LNCAP (cell line): ENCODE measurements around the gene FABP7.

Source experiments
- TF ChIP-seq, protein P1 (sequence below): fragments of 450-650 bp; IDR thresholded peaks from 2 replicates; pipeline ENCODE4 v1.5.1; 2017; ENCODE audit warnings: mild to moderate bottlenecking

FABP7 gene

DNA sequence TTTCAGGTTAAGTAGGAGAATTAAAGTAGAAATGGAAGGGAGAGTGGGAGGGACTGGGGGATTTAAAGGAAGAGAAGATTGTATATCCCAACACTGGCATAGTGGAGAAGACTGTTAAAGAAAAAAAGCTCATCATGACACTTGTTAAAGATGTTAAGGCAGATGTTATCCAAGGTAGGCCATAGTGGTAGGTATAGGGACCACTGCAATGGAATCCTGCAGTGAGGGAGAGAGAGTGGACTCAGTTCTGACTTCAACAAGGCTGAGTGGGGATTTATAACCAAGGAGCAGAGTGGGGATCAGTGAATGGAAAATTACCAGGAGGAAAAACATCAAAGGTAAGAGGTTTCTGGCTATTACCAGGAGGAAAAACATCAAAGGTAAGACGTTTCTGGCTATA is 30.7 kb downstream of the FABP7 start:
- TF ChIP-seq, protein P1, sequence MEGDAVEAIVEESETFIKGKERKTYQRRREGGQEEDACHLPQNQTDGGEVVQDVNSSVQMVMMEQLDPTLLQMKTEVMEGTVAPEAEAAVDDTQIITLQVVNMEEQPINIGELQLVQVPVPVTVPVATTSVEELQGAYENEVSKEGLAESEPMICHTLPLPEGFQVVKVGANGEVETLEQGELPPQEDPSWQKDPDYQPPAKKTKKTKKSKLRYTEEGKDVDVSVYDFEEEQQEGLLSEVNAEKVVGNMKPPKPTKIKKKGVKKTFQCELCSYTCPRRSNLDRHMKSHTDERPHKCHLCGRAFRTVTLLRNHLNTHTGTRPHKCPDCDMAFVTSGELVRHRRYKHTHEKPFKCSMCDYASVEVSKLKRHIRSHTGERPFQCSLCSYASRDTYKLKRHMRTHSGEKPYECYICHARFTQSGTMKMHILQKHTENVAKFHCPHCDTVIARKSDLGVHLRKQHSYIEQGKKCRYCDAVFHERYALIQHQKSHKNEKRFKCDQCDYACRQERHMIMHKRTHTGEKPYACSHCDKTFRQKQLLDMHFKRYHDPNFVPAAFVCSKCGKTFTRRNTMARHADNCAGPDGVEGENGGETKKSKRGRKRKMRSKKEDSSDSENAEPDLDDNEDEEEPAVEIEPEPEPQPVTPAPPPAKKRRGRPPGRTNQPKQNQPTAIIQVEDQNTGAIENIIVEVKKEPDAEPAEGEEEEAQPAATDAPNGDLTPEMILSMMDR, result no peak

DNA sequence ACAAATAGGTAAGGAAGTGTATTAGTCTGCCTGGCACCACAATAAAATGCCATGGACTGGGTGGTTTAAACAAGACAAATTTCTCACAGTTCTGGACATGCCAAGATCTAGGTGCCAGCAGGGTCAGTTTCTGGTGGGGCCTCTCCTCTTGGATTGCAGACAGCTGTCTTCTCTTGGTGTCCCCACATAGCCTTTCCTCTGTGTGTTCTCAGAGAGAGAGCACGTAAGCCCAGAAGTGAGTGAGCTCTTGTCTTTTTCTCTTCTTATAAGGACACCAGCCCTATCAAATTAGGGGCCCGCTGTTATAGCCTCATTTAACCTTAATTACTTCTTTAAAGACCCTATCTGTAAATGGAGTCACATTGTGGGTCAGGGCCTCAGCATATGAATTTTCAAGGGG is 37.8 kb downstream of the FABP7 start:
- TF ChIP-seq, protein P1, result no peak

DNA sequence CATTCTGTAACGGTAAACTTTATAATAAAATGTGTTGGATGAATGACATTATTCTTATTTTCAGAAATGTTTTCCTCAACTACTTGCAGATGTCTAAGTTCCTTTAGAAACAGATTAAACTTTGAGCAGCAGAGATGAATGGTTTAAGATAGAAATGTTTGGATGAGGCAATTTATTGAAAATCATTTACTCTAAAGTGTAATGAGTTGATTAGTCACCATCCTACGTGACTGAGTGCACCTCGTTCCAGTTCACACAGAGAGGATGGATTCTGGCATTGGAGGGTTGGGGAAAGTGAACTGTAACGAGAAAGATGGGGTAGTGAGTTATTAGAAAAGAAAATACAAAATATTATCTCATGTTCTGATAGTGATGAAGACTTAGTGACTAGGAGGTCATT is 38.2 kb downstream of the FABP7 start:
- TF ChIP-seq, protein P1, result no peak

DNA sequence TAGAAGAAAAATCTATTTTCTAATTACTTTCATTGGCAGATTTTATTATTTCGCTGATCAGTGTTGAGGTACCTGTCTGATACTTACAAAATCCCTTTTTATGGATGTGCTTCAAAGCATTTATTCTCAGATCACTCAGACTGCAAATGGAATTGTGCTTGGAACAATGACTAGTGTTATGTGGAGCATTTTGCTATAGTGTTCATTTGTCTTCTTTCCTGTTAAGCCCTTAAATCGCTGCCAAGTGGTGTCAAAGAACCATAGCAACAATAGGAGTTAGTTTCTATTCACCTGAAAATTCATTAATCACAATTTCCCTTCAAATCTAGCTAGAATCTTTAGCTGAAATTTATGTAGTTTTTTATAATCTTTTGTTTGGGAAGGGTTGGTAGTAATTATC is 39.4 kb downstream of the FABP7 start:
- TF ChIP-seq, protein P1, result no peak

DNA sequence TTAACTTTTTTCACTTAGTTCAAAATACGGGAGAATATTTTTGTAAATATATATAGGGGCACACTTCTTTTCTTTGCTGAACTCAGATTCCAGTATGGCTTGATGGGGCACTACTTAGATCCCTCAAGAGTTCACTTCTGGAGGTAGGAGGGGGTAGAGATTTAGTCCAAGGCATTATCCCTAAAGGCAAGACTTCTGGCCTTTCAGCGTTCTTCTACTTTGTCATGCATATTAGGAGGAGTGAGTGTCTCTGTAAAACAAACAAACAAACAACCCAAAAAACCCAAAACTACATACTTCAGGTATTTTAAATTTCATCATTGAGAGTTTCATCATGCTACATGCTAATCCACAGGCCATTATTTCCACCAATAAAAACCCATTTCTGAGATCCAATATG is 41.6 kb downstream of the FABP7 start:
- TF ChIP-seq, protein P1, result no peak

DNA sequence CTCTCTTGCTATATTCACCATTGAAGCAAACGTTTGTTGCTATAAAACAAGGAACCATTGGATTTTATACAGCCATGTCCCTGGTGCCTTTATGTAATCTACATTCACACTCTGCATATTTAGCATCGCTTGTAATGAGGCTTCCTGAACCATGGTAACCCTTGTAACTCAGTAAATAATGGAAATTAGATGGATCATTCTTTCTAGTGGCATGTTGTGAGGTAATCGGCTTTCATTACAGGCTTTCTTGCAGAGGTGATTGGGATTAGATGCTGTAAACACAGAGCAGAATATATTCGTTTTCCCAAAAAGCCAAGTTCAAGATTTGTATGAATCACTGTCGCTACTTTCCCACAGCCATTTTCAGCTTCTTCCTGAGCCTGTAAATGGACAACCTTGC is 45.6 kb downstream of the FABP7 start:
- TF ChIP-seq, protein P1, result no peak

DNA sequence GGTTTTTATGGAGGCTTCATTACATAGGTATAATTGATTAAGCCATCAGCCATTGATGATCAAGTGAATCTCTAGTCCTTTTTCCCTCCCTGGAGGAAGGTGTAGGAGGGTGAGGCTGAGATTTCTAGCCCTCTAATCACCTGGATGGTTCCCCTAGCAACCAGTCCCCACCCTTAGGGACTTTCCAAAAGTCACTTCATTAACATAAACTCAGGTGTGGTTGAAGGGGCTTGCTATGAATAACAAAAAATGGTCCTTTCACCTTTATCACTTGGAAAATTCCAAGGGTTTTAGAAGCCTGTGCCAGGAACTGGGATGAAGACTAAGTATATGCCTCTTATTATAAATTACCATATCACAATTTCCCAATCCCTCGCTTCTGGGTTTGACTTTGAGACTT is 49.9 kb downstream of the FABP7 start:
- TF ChIP-seq, protein P1, result no peak

DNA sequence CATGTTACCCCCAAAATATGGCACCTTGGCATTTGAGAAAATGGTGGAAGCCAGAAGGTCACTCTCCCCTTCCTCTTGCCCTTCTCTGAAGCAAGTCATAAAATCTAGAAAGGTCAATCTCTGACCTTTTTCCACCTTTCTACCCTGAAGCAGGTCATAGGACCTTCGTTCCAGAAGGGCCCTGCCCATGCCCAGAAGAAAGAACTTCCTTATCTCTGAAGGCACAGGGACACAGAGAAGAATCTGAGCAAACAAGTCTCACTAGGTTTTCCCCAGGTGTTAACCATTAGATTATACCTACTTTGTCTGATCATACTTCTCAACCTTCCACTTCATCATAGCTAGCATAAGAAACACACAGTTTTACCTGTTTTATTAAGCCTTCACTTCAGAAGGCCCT is 52.0 kb downstream of the FABP7 start:
- TF ChIP-seq, protein P1, result no peak
